ENCODE measurements around the gene PYDC1. TPM values are rescaled to one million over a fixed set of nuclear protein-coding genes. Genes with fewer than 3 reads are reported as not detected.

Gene PYDC1
- total and polyA plus RNA-seq, 2 experiments from 2014 or later: 1.8 TPM; not detected in 1

DNA sequence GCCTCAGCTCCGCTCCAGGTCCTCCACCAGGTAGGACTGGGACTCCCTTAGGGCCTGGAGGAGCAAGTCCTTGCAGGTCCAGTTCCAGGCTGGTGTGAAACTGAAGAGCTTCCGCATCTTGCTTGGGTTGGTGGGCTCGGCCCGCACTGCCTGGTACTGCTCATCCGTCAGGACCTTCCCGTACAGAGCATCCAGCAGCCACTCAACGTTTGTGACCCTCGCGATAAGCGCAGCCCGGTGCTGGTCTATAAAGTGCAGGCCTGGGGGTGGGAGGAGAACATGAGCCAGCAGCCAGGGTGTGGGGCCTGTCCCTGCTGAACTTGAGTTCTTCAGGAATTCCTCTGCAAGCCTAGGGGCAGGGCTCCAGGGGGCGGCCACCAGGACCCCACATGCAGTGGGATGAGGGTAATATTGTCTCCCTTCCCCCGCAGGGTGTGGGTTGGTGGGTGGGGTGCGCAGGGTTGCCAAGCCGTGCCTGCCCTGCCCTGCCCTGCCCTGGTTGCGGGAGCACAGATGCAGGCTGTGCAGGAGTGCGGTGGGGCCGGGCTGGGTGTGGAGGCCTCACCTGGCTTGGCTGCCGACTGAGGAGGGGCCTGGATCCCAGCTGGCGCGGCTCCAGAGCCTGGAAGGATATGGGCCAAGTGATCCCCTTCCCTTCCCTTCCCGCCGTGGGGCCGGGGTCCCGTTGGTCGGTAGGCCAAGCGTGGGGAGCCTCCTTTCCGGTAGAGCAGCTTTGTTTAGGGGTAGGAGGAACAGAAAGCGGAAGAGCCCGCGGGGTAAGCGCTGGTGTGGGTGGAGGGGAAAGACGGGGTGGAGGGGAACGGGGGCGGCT, 15.1 kb downstream of the PYDC1 start:
- H3K4me3 ChIP-seq: peak overlapping the region; percentile 82
- peaks cover 15% of the 10 kb centered on the region for H3K4me1 Mint-ChIP-seq
- H3K27ac Mint-ChIP-seq: peak overlapping the region; percentile 86; the same call in 1 of the 2 replicates
- peaks cover 16% of the 10 kb centered on the region for H3K4me1 ChIP-seq (ENCODE audit: insufficient read depth)
- DNase-seq (ENCODE audit: low spot score) (peak; percentile 79), ATAC-seq (peak; percentile 62)
- H3K36me3 ChIP-seq (ENCODE audit: insufficient read depth): peaks cover 6% of the 10 kb centered on the region; the same call in 1 of the 2 replicates
- H3F3A ChIP-seq (replicated peaks; ENCODE audit: low read depth): peaks cover 46% of the 10 kb centered on the region
- H3K4me3 Mint-ChIP-seq: peak overlapping the region; percentile 85
- peak overlapping the region; percentile 63; the same call in 1 of the 2 replicates for H3K27ac ChIP-seq (ENCODE audit: low read depth)
- TF ChIP-seq ZNF114 (CRISPR knock-in tag; IDR thresholded peaks at IDR 0.05) (no peak), POLR2AphosphoS5 (IDR thresholded peaks at IDR 0.05; ENCODE audit: low read depth) (0 out of 2 replicates have a peak, but pooled peaks have one; percentile 33), CREB1 (CRISPR knock-in tag; IDR thresholded peaks at IDR 0.05; ENCODE audit: low read depth) (no peak), JUNB (IDR thresholded peaks at IDR 0.05; ENCODE audit: unreplicated experiment) (no peak), EZH2phosphoT487 (IDR thresholded peaks at IDR 0.05; ENCODE audit: unreplicated experiment) (no peak), EZH2 (IDR thresholded peaks at IDR 0.05; ENCODE audit: low read depth, unreplicated experiment) (no peak)
- TF ChIP-seq, protein P1, sequence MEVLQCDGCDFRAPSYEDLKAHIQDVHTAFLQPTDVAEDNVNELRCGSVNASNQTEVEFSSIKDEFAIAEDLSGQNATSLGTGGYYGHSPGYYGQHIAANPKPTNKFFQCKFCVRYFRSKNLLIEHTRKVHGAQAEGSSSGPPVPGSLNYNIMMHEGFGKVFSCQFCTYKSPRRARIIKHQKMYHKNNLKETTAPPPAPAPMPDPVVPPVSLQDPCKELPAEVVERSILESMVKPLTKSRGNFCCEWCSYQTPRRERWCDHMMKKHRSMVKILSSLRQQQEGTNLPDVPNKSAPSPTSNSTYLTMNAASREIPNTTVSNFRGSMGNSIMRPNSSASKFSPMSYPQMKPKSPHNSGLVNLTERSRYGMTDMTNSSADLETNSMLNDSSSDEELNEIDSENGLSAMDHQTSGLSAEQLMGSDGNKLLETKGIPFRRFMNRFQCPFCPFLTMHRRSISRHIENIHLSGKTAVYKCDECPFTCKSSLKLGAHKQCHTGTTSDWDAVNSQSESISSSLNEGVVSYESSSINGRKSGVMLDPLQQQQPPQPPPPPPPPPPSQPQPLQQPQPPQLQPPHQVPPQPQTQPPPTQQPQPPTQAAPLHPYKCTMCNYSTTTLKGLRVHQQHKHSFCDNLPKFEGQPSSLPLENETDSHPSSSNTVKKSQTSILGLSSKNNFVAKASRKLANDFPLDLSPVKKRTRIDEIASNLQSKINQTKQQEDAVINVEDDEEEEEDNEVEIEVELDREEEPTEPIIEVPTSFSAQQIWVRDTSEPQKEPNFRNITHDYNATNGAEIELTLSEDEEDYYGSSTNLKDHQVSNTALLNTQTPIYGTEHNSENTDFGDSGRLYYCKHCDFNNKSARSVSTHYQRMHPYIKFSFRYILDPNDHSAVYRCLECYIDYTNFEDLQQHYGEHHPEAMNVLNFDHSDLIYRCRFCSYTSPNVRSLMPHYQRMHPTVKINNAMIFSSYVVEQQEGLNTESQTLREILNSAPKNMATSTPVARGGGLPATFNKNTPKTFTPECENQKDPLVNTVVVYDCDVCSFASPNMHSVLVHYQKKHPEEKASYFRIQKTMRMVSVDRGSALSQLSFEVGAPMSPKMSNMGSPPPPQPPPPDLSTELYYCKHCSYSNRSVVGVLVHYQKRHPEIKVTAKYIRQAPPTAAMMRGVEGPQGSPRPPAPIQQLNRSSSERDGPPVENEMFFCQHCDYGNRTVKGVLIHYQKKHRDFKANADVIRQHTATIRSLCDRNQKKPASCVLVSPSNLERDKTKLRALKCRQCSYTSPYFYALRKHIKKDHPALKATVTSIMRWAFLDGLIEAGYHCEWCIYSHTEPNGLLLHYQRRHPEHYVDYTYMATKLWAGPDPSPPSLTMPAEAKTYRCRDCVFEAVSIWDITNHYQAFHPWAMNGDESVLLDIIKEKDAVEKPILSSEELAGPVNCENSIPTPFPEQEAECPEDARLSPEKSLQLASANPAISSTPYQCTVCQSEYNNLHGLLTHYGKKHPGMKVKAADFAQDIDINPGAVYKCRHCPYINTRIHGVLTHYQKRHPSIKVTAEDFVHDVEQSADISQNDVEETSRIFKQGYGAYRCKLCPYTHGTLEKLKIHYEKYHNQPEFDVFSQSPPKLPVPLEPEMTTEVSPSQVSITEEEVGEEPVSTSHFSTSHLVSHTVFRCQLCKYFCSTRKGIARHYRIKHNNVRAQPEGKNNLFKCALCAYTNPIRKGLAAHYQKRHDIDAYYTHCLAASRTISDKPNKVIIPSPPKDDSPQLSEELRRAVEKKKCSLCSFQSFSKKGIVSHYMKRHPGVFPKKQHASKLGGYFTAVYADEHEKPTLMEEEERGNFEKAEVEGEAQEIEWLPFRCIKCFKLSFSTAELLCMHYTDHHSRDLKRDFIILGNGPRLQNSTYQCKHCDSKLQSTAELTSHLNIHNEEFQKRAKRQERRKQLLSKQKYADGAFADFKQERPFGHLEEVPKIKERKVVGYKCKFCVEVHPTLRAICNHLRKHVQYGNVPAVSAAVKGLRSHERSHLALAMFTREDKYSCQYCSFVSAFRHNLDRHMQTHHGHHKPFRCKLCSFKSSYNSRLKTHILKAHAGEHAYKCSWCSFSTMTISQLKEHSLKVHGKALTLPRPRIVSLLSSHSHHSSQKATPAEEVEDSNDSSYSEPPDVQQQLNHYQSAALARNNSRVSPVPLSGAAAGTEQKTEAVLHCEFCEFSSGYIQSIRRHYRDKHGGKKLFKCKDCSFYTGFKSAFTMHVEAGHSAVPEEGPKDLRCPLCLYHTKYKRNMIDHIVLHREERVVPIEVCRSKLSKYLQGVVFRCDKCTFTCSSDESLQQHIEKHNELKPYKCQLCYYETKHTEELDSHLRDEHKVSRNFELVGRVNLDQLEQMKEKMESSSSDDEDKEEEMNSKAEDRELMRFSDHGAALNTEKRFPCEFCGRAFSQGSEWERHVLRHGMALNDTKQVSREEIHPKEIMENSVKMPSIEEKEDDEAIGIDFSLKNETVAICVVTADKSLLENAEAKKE (CRISPR knock-in tag; IDR thresholded peaks at IDR 0.05): no peak
- TF ChIP-seq, protein P2, sequence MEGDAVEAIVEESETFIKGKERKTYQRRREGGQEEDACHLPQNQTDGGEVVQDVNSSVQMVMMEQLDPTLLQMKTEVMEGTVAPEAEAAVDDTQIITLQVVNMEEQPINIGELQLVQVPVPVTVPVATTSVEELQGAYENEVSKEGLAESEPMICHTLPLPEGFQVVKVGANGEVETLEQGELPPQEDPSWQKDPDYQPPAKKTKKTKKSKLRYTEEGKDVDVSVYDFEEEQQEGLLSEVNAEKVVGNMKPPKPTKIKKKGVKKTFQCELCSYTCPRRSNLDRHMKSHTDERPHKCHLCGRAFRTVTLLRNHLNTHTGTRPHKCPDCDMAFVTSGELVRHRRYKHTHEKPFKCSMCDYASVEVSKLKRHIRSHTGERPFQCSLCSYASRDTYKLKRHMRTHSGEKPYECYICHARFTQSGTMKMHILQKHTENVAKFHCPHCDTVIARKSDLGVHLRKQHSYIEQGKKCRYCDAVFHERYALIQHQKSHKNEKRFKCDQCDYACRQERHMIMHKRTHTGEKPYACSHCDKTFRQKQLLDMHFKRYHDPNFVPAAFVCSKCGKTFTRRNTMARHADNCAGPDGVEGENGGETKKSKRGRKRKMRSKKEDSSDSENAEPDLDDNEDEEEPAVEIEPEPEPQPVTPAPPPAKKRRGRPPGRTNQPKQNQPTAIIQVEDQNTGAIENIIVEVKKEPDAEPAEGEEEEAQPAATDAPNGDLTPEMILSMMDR (conservative IDR thresholded peaks at IDR 0.05; ENCODE audit: low read depth in 2 of 2): peak in 1 of 2 experiments; percentile 3; a peak in 1 of 4 replicates
- TF ChIP-seq, protein P3, sequence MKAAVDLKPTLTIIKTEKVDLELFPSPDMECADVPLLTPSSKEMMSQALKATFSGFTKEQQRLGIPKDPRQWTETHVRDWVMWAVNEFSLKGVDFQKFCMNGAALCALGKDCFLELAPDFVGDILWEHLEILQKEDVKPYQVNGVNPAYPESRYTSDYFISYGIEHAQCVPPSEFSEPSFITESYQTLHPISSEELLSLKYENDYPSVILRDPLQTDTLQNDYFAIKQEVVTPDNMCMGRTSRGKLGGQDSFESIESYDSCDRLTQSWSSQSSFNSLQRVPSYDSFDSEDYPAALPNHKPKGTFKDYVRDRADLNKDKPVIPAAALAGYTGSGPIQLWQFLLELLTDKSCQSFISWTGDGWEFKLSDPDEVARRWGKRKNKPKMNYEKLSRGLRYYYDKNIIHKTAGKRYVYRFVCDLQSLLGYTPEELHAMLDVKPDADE (IDR thresholded peaks at IDR 0.05): no peak
- TF ChIP-seq, protein P4, sequence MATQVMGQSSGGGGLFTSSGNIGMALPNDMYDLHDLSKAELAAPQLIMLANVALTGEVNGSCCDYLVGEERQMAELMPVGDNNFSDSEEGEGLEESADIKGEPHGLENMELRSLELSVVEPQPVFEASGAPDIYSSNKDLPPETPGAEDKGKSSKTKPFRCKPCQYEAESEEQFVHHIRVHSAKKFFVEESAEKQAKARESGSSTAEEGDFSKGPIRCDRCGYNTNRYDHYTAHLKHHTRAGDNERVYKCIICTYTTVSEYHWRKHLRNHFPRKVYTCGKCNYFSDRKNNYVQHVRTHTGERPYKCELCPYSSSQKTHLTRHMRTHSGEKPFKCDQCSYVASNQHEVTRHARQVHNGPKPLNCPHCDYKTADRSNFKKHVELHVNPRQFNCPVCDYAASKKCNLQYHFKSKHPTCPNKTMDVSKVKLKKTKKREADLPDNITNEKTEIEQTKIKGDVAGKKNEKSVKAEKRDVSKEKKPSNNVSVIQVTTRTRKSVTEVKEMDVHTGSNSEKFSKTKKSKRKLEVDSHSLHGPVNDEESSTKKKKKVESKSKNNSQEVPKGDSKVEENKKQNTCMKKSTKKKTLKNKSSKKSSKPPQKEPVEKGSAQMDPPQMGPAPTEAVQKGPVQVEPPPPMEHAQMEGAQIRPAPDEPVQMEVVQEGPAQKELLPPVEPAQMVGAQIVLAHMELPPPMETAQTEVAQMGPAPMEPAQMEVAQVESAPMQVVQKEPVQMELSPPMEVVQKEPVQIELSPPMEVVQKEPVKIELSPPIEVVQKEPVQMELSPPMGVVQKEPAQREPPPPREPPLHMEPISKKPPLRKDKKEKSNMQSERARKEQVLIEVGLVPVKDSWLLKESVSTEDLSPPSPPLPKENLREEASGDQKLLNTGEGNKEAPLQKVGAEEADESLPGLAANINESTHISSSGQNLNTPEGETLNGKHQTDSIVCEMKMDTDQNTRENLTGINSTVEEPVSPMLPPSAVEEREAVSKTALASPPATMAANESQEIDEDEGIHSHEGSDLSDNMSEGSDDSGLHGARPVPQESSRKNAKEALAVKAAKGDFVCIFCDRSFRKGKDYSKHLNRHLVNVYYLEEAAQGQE (IDR thresholded peaks at IDR 0.05; ENCODE audit: unreplicated experiment): no peak
- peaks cover 39% of the 10 kb centered on the region; the same call in 1 of the 2 replicates for H4K20me1 ChIP-seq (replicated peaks; ENCODE audit: insufficient read depth)
- H3K9me2 ChIP-seq (ENCODE audit: insufficient read depth): no peaks in the 10 kb centered on the region
- peaks cover 30% of the 10 kb centered on the region for H3K36me3 Mint-ChIP-seq (ENCODE audit: low read depth)
- H3K27me3 Mint-ChIP-seq (ENCODE audit: insufficient read depth, low read depth, poor library complexity): peaks cover 25% of the 10 kb centered on the region
- peaks cover 11% of the 10 kb centered on the region for H3K27me3 ChIP-seq (ENCODE audit: insufficient read depth)
- H3K4me2 ChIP-seq: peak overlapping the region; percentile 89
- no peaks in the 10 kb centered on the region for H3K79me2 ChIP-seq (replicated peaks; ENCODE audit: insufficient read depth)
- peaks cover 3% of the 10 kb centered on the region; the same call in 2 of the 3 replicates for H3K9me3 Mint-ChIP-seq
- peak overlapping the region; percentile 94 for H2AFZ ChIP-seq
